ENCODE data around the gene ZBTB44.
"Not testable (repeated sequence)": the region's sequence is repeated elsewhere in the genome, so short reads cannot be mapped to it uniquely, and the experiment has no call there.

ZBTB44 gene

GRCh38 chr11:130212431-130212961 lies 102.2 kb downstream of the ZBTB44 start:
- DNase-seq: no peak

GRCh38 chr11:130211781-130212401 lies 102.8 kb downstream of the ZBTB44 start:
- DNase-seq: no peak

- no peak for DNase-seq
Measured at GRCh38 chr11:130211144-130211543, 103.6 kb downstream of the ZBTB44 start.

- DNase-seq: no peak
Measured at GRCh38 chr11:130209954-130210854, 104.5 kb downstream of the ZBTB44 start.

GRCh38 chr11:130209128-130209932 lies 105.4 kb downstream of the ZBTB44 start:
- DNase-seq: no peak

- DNase-seq: no peak
Measured at GRCh38 chr11:130208241-130209127, 106.2 kb downstream of the ZBTB44 start.

GRCh38 chr11:130206141-130206540 lies 108.6 kb downstream of the ZBTB44 start:
- no peak for DNase-seq

GRCh38 chr11:130204703-130205095 lies 110.0 kb downstream of the ZBTB44 start:
- DNase-seq: no peak

GRCh38 chr11:130203766-130204702 lies 110.7 kb downstream of the ZBTB44 start:
- DNase-seq: no peak

GRCh38 chr11:130202818-130203689 lies 111.7 kb downstream of the ZBTB44 start:
- DNase-seq: no peak

GRCh38 chr11:130202009-130202817 lies 112.5 kb downstream of the ZBTB44 start:
- no peak for DNase-seq

GRCh38 chr11:130201026-130201425 lies 113.7 kb downstream of the ZBTB44 start:
- DNase-seq: no peak

- no peak for DNase-seq
Measured at GRCh38 chr11:130199792-130200191, 114.9 kb downstream of the ZBTB44 start.

GRCh38 chr11:130198964-130199363 lies 115.8 kb downstream of the ZBTB44 start:
- no peak for DNase-seq

GRCh38 chr11:130198292-130198691 lies 116.4 kb downstream of the ZBTB44 start:
- DNase-seq: no peak

- DNase-seq: no peak
Measured at GRCh38 chr11:130197386-130198035, 117.2 kb downstream of the ZBTB44 start.

- no peak for DNase-seq
Measured at GRCh38 chr11:130194241-130195023, 120.3 kb downstream of the ZBTB44 start.

GRCh38 chr11:130193551-130193950 lies 121.2 kb downstream of the ZBTB44 start:
- not testable (repeated sequence) for DNase-seq

Measured in NCI-H187 (cell line).